ENCODE measurements around the gene TESPA1.
"Not testable (repeated sequence)": the region's sequence is repeated elsewhere in the genome, so short reads cannot be mapped to it uniquely, and the experiment has no call there.

TESPA1 gene

DNA sequence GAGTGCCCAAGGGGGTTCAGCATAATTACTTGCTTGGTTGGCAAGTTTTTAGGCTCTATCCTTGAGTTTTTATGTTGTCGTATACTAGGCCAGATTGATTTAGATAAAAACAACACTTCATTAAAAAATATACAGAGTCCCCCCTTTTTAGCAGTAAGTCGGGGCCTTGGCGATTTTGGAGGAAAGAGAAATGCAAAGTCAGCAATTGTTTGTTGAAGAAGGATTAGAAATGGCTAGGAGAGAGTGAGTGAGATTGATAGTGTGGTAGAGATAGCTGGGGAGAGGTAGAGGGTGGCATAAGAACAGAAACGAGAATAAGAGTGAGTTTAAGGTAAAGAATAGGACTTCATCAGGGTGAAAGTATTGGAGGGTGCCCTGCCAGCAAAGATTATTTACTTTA is 41.3 kb downstream of the TESPA1 start:
- not testable (repeated sequence) for DNase-seq

DNA sequence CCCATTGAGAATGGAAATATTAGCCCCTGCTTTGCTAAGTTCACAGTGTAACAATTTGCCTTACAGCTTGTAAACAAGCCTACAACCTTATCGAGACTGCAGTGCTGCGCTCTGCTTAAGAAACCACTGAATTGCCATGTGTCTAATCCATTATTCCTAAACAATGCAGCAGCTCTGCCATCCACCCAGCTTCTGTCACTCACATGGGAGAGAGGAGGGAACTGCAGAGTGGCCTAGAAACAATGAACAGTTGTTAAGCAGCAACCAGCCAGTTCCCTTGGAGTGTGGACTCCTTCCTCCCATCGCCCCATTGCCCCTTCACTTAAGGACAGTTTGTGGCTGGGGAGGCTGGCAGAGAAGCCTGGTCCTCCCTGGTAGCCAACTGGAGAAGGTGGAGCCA is 42.9 kb downstream of the TESPA1 start:
- DNase-seq = peak; percentile 8

DNA sequence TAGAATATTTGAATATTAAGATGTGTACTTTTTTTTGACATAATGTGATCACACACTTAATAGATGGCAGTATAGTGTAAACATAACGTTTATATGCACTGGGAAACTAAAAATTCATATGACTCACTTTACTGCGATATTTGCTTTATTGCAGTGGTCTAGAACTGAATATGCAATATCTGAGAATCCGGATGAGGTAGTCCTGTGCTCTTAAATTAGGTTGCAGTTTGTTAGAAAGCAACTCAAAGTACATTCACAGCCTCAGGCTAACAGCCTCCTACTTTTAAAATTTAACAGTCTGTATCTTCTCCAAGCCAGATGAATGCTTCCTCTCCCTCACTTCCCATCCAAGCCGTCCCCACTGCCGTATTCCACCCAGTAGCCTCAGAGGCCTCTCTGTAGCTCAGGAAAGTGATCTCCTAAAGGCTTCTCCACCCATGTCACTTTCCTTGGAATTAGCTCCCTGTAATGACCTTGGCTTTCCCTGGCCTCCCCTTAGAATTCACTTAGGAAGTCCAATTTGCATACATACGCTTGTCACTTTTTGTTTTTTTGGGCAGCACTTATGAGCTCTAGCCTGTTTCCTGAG is 43.7 kb downstream of the TESPA1 start:
- no peak for DNase-seq

DNA sequence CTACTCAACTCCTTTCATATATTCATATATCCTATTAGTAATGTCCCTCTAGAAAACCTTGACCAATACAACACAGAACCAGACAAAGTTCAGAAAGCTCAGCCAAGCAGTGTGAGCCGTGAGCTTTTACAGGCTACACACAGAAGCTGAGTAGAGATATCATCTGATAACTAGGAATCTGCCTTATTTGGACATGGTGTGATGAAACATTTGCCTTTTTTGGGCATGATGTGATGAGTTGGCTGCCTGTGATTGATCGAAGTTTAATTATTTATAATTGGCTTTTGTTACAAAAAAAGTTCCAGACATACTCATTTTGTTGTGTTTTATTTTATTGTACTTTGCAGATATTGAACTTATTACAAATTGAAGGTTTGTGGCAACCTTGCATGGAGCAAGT is 46.6 kb downstream of the TESPA1 start:
- no peak for DNase-seq

DNA sequence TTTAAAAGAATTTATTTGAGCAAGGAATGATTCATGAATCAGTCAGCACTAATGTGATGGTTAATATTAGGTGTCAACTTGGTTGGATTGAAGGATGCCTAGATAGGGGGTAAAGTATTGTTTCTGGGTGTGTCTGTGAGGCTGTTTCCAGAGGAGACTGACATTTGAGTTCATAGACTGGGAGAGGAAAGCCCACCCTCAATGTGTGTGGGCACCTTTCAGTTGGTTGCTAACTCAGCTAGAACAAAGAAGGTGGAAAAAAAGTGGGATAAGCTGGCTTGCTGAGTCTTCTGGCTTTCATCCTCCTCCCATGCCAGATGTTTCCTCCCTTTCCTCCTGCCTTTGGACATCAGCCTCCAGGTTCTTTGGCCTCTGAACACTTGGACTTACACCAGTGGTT is 47.2 kb downstream of the TESPA1 start:
- DNase-seq = no peak

DNA sequence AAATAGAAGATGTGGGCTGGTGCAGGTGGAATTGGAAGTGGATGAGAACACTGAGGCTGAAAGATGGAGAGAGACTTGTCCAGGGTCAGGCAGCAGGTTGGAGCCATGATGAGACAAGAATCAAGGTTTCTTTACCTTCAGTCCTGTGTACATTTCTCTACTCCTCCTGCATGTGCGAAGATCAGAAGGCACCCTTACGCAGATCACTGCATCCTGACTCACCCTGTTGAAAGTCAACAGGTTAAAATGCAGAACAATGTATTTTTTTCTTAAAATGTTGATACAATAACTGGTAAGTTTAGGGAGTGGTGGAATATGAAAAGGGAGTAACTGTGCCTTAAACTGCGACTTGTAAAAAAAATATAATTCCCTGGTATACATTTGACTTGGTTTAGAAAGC is 47.8 kb downstream of the TESPA1 start:
- no peak for DNase-seq

DNA sequence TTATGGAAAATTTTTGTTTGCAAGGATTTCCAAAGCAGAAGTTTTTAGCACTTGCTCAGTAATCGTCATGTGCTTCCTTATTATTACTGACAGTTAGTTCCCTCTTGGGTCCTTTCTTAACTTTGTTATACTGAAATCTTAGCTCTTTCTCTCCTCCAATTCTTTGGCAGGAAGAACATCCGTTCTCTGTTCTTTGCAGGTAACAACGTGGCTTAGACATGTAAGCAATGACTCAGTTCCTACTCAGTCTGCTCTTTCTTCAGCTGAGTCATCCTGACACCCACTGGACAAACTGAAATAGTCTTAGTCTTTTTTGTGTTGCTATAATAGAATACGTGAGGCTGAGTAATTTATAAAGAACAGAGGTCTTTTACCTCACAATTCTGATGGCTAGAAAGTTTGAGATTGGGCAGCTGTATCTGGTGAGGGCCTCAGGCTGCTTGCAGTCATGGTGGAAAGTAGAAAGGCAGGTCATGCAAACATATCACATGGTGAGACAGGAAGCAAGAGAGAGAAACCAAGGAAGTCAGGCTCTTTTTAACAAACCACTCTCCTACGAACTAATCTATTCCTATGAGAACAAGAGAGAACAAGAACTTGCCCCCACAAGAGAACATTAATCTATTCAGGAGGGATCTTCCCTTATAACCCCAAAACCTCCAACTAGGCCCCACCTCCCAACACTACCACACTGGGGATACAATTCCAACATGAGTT is 49.2 kb downstream of the TESPA1 start:
- no peak for DNase-seq

DNA sequence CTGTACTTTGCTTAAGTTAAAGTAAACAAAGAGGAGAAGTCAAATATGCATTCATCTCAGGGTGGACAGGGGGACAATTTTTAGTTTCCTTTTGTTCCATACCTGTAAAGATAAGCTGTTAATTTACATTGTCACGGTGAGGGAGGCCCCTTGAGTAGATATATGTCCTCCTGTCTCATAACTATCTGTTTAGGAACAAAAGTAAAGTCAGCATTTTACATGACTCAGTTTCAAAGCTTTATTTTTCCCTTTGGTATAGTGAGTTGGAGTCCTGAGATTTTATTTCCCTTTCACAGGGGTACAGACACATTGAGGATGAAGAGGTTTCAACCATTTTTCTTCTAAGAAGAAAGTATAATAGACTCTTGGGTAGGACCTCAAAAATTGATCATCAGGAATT is 50.1 kb downstream of the TESPA1 start:
- DNase-seq = no peak

DNA sequence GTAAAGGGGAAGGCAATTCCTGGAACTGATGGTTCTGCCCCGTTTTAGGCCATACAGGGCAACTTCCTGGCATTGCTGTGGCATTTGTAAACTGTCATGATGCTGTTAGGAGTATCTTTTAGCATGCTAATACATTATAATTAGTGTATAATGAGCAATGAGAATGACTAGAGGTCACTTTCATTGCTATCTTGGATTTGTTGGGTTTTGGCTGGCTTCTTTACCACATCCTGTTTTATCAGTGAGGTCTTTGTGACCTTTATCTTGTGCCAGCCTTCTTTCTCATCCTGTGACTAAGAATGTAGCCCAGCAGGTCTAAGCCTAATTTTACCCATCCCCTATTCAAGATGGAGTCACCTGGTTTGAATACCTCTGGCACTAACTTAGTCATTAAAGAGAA is 51.2 kb downstream of the TESPA1 start:
- no peak for DNase-seq

DNA sequence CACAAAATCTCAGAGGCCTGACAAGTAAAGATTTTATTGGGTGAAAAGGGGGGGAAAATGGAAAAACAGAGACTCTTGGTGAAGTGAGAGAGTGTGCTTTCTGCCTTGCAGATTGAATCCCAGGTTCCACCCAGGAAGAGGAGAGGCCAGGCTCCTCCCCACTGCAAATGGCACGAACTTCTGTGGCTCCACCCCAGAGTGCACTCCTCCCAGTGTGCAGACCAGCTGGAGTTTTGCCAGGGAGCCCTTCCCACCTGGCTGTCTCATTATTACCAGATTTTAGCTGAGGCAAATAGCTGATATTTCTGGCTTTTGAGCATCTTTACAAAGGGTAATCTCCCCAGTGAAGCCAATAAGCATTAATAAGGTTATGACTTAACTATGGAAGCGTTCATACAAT is 51.9 kb downstream of the TESPA1 start:
- DNase-seq = no peak

DNA sequence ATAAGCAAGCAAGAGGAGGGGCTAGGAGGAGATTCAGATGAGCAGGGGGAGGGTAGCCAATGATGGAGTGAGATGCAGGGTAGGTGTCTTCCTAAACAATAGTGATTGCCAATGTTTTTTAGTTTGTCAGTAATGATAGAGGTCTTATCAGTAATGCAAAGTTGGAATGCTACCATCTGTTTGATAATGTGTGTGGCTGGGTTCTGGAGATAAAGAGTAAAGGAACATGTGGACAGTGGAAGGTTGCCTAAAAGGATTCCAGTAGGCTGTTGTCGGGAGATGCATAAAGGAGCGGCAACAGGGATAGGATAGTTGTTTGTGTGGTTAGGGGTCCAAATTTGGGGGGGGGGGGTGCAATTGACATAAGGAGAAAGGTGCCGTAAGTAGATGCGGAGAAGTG is 52.5 kb downstream of the TESPA1 start:
- DNase-seq = no peak

DNA sequence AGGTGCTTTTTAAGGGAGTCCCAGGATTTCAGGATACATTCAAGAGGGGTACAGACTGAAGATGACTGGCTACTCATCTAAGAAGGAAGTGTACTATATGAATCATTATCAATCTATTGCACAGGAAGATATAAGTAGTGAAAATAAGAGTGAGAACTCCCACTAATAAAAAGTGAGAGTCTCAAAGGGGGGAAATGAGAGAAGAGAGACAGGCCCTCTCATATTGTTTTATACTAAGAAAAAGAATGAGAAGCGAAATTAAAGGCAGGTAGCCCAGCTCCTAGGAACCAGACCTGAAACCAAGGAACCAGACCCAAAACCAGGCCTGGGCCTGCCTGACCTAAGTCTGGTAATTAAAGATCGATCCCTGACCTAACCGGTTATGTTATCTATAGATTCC is 54.6 kb downstream of the TESPA1 start:
- no peak for DNase-seq

DNA sequence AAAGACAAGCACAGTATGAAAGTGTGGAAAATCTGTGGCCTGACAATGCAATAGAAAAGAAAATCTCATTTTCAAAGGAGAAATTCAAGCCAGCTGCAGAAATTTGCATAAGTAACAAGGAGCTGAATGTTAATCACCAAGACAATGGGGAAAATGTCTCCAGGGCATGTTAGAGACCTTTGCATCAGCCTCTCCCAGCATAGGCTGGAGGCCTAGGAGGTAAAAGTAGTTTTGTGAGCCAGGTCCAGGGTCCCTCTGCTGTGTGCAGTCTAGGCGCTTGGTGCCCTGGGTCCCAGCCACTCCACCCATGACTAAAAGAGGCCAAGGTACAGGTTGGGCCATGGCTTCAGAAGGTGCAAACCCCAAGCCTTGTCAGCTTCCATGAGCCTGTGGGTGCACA is 58.3 kb downstream of the TESPA1 start:
- no peak for DNase-seq

DNA sequence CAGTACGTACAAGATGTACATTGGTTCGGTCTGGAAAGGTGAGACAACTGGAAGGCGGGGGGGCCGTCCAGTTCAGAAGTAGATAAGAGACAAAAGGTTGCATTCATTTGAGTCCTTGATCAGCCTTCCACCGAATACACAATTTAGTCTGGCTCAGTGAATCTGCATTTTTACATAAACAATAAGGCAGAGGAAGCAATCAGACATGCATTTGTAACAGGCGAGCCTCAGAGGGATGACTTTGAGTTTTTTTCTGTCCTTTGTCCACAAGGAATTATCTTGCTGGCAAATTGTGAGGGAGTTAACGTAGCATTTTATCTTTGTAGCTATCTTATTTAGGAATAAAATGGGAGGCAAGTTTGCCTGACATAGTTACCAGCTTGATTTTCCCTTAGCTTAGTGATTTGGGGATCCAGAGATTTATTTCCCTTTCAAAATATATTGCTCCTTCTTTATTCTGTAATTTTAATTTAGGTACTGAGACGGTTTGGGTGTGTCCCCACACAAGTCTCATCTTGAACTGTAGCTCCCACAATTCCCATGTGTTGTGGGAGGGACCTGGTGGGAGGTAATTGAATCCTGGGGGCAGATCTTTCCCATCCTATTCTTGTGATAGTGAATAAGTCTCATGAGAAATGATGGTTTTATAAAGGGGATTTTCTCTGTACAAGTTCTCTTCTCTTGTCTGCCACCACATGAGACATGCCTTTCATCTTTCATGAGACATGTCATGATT is 59.4 kb downstream of the TESPA1 start:
- DNase-seq = no peak

DNA sequence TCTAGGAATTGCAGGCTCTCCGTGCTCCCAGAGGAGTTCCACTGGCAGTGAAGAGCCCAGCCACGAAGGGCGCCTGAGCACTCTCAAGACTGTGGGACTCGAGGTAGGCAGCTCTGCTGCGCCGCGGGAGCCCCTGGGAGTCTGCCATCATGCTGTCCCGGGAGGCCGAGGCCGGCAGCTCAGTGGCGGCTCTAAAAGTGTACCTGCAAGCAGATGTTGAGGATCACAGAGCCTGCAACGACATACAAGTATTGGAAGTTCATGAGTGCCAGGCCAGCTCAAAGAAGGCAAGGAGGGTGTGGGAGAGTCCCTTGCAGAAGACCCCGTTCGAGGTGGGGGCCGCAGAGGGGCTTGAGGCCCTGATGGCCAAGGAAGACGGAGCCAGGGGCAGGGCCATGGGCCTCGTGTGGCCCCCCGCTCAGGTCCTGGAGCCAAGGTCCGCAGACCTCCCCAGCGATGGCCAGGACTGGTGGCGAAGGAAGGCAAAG is 67.5 kb downstream of the TESPA1 start:
- DNase-seq = no peak
